HEK293 (cell line): Measurements from ENCODE around the gene PIP4K2B.

ENCODE experiments used
- ELK4 ChIP-seq: IDR thresholded peaks from 2 replicates; pipeline ENCODE4 v1.6.1; 2011; ENCODE audit warnings: mild to moderate bottlenecking, low read depth, low read length, borderline replicate concordance
- KLF7 ChIP-seq: fragments of 450-650 bp; formaldehyde crosslinking; IDR thresholded peaks from 2 replicates; pipeline ENCODE4 v1.5.1; 2016; ENCODE audit warnings: missing biosample characterization, missing genetic modification characterization, borderline replicate concordance
- MYNN ChIP-seq: fragments of 450-650 bp; formaldehyde crosslinking; IDR thresholded peaks from 2 replicates; pipeline ENCODE4 v1.5.1; 2016; ENCODE audit warnings: missing biosample characterization, missing genetic modification characterization, borderline replicate concordance
- PRDM1 ChIP-seq: fragments of 450-650 bp; formaldehyde crosslinking; IDR thresholded peaks from 2 replicates; pipeline ENCODE4; 2016; ENCODE audit warnings: missing biosample characterization, missing genetic modification characterization
- ZIC2 ChIP-seq: fragments of 450-650 bp; formaldehyde crosslinking; IDR thresholded peaks from 2 replicates; pipeline ENCODE4 v1.5.1; 2016; ENCODE audit warnings: missing biosample characterization, missing genetic modification characterization
- ZNF10 ChIP-seq: fragments of 450-650 bp; formaldehyde crosslinking; IDR thresholded peaks from 2 replicates; pipeline ENCODE4 v1.5.1; 2017; ENCODE audit warnings: missing biosample characterization, missing genetic modification characterization
- ZNF211 ChIP-seq: fragments of 450-650 bp; formaldehyde crosslinking; IDR thresholded peaks from 2 replicates; pipeline ENCODE4 v1.5.1; 2016; ENCODE audit warnings: low read depth, missing biosample characterization, missing genetic modification characterization
- ZNF302 ChIP-seq: fragments of 450-650 bp; formaldehyde crosslinking; IDR thresholded peaks from 2 replicates; pipeline ENCODE4 v1.5.1; 2016; ENCODE audit warnings: missing biosample characterization, missing genetic modification characterization, low read depth
- ZNF324 ChIP-seq: fragments of 450-650 bp; formaldehyde crosslinking; IDR thresholded peaks from 2 replicates; pipeline ENCODE4 v1.5.1; 2016; ENCODE audit warnings: missing biosample characterization, missing genetic modification characterization
- ZNF366 ChIP-seq: fragments of 450-650 bp; formaldehyde crosslinking; conservative IDR thresholded peaks from 2 replicates; pipeline ENCODE4 v1.5.1; 2016; ENCODE audit warnings: missing biosample characterization, missing genetic modification characterization
- ZNF398 ChIP-seq: fragments of 450-650 bp; formaldehyde crosslinking; IDR thresholded peaks from 2 replicates; pipeline ENCODE4 v1.5.1; 2017; ENCODE audit warnings: missing biosample characterization, missing genetic modification characterization
- ZNF548 ChIP-seq: fragments of 450-650 bp; formaldehyde crosslinking; IDR thresholded peaks from 2 replicates; pipeline ENCODE4 v1.5.1; 2016; ENCODE audit warnings: missing biosample characterization, missing genetic modification characterization
- ZNF571 ChIP-seq: fragments of 450-650 bp; formaldehyde crosslinking; IDR thresholded peaks from 2 replicates; pipeline ENCODE4 v1.5.0; 2017; ENCODE audit warnings: missing biosample characterization, missing genetic modification characterization
- ZNF596 ChIP-seq: fragments of 450-650 bp; IDR thresholded peaks from 2 replicates; pipeline ENCODE4 v1.5.0; 2018; ENCODE audit warnings: missing biosample characterization, mild to moderate bottlenecking, missing genetic modification characterization, moderate library complexity
- ZNF600 ChIP-seq: fragments of 450-650 bp; formaldehyde crosslinking; IDR thresholded peaks from 2 replicates; pipeline ENCODE4 v1.5.1; 2016; ENCODE audit warnings: missing biosample characterization, missing genetic modification characterization
- ZNF692 ChIP-seq: fragments of 450-650 bp; formaldehyde crosslinking; IDR thresholded peaks from 2 replicates; pipeline ENCODE4 v1.5.1; 2016; ENCODE audit warnings: missing biosample characterization, missing genetic modification characterization
- ZNF707 ChIP-seq: fragments of 450-650 bp; formaldehyde crosslinking; IDR thresholded peaks from 2 replicates; pipeline ENCODE4 v1.5.1; 2016; ENCODE audit warnings: missing biosample characterization, missing genetic modification characterization
- ZNF843 ChIP-seq: fragments of 450-650 bp; formaldehyde crosslinking; IDR thresholded peaks from 2 replicates; pipeline ENCODE4 v1.5.1; 2016; ENCODE audit warnings: missing biosample characterization, missing genetic modification characterization
- ZSCAN16 ChIP-seq: fragments of 450-650 bp; formaldehyde crosslinking; IDR thresholded peaks from 2 replicates; pipeline ENCODE4 v1.5.1; 2016; ENCODE audit warnings: missing biosample characterization, missing genetic modification characterization
- ZSCAN30 ChIP-seq: fragments of 450-650 bp; IDR thresholded peaks from 2 replicates; pipeline ENCODE4 v1.5.1; 2018; ENCODE audit warnings: missing biosample characterization, mild to moderate bottlenecking, missing genetic modification characterization, moderate library complexity
- ZXDB ChIP-seq: fragments of 450-650 bp; formaldehyde crosslinking; IDR thresholded peaks from 2 replicates; pipeline ENCODE4 v1.5.1; 2016; ENCODE audit warnings: missing biosample characterization, missing genetic modification characterization
- TF ChIP-seq, protein P1 (sequence below): fragments of 450-650 bp; formaldehyde crosslinking; IDR thresholded peaks from 2 replicates; pipeline ENCODE4 v1.5.1; 2017; ENCODE audit warnings: missing biosample characterization, missing genetic modification characterization
- TF ChIP-seq, protein P2 (sequence below): fragments of 450-650 bp; formaldehyde crosslinking; IDR thresholded peaks from 2 replicates; pipeline ENCODE4 v1.5.1; 2016; ENCODE audit warnings: missing biosample characterization, missing genetic modification characterization
- TF ChIP-seq, protein P3 (sequence below): fragments of 450-650 bp; formaldehyde crosslinking; IDR thresholded peaks from 2 replicates; pipeline ENCODE4 v1.5.1; 2016; ENCODE audit warnings: missing biosample characterization, missing genetic modification characterization
- TF ChIP-seq, protein P4 (sequence below): fragments of 450-650 bp; formaldehyde crosslinking; IDR thresholded peaks from 2 replicates; pipeline ENCODE4 v1.5.1; 2016; ENCODE audit warnings: missing biosample characterization, missing genetic modification characterization

Gene PIP4K2B

GRCh38 chr17:38799501-38800236 lies at the start of gene PIP4K2B (continued):
- TF ChIP-seq ELK4 (no peak), ZNF324 (tag by site-specific recombination) (peak; percentile 68), ZNF843 (tag by site-specific recombination) (peak; percentile 50; the same call in 1 of the 2 replicates), ZIC2 (tag by site-specific recombination) (peak; percentile 56; the same call in 1 of the 2 replicates), ZSCAN16 (tag by site-specific recombination) (no peak), PRDM1 (tag by site-specific recombination) (peak; percentile 93), ZNF571 (tag by site-specific recombination) (no peak), KLF7 (peak; percentile 84; the same call in 1 of the 2 replicates), ZNF600 (tag by site-specific recombination) (peak; percentile 90), ZNF548 (tag by site-specific recombination) (no peak), ZNF302 (tag by site-specific recombination) (no peak), ZNF707 (no peak), ZNF10 (tag by site-specific recombination) (no peak; the same call in 1 of the 2 replicates), ZNF366 (peak; percentile 94), ZXDB (tag by site-specific recombination) (peak; percentile 51), ZNF211 (no peak), ZNF596 (tag by site-specific recombination) (0 out of 2 replicates have a peak, but pooled peaks have one; percentile 4), ZNF398 (tag by site-specific recombination) (peak; percentile 43), ZSCAN30 (tag by site-specific recombination) (peak; percentile 54), MYNN (tag by site-specific recombination) (no peak), ZNF692 (tag by site-specific recombination) (peak; percentile 93)
- TF ChIP-seq, protein P1, sequence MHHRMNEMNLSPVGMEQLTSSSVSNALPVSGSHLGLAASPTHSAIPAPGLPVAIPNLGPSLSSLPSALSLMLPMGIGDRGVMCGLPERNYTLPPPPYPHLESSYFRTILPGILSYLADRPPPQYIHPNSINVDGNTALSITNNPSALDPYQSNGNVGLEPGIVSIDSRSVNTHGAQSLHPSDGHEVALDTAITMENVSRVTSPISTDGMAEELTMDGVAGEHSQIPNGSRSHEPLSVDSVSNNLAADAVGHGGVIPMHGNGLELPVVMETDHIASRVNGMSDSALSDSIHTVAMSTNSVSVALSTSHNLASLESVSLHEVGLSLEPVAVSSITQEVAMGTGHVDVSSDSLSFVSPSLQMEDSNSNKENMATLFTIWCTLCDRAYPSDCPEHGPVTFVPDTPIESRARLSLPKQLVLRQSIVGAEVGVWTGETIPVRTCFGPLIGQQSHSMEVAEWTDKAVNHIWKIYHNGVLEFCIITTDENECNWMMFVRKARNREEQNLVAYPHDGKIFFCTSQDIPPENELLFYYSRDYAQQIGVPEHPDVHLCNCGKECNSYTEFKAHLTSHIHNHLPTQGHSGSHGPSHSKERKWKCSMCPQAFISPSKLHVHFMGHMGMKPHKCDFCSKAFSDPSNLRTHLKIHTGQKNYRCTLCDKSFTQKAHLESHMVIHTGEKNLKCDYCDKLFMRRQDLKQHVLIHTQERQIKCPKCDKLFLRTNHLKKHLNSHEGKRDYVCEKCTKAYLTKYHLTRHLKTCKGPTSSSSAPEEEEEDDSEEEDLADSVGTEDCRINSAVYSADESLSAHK (tag by site-specific recombination) = peak; percentile 48; the same call in 1 of the 2 replicates
- TF ChIP-seq, protein P2, sequence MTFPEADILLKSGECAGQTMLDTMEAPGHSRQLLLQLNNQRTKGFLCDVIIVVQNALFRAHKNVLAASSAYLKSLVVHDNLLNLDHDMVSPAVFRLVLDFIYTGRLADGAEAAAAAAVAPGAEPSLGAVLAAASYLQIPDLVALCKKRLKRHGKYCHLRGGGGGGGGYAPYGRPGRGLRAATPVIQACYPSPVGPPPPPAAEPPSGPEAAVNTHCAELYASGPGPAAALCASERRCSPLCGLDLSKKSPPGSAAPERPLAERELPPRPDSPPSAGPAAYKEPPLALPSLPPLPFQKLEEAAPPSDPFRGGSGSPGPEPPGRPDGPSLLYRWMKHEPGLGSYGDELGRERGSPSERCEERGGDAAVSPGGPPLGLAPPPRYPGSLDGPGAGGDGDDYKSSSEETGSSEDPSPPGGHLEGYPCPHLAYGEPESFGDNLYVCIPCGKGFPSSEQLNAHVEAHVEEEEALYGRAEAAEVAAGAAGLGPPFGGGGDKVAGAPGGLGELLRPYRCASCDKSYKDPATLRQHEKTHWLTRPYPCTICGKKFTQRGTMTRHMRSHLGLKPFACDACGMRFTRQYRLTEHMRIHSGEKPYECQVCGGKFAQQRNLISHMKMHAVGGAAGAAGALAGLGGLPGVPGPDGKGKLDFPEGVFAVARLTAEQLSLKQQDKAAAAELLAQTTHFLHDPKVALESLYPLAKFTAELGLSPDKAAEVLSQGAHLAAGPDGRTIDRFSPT (tag by site-specific recombination) = peak; percentile 89
- TF ChIP-seq, protein P3, sequence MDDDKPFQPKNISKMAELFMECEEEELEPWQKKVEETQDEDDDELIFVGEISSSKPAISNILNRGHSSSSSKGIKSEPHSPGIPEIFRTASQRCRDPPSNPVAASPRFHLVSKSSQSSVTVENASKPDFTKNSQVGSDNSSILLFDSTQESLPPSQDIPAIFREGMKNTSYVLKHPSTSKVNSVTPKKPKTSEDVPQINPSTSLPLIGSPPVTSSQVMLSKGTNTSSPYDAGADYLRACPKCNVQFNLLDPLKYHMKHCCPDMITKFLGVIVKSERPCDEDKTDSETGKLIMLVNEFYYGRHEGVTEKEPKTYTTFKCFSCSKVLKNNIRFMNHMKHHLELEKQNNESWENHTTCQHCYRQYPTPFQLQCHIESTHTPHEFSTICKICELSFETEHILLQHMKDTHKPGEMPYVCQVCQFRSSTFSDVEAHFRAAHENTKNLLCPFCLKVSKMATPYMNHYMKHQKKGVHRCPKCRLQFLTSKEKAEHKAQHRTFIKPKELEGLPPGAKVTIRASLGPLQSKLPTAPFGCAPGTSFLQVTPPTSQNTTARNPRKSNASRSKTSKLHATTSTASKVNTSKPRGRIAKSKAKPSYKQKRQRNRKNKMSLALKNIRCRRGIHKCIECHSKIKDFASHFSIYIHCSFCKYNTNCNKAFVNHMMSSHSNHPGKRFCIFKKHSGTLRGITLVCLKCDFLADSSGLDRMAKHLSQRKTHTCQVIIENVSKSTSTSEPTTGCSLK = no peak
- TF ChIP-seq, protein P4, sequence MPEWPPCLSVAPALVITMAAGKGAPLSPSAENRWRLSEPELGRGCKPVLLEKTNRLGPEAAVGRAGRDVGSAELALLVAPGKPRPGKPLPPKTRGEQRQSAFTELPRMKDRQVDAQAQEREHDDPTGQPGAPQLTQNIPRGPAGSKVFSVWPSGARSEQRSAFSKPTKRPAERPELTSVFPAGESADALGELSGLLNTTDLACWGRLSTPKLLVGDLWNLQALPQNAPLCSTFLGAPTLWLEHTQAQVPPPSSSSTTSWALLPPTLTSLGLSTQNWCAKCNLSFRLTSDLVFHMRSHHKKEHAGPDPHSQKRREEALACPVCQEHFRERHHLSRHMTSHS (tag by site-specific recombination) = no peak
